Panc1 (cell line): Measurements from ENCODE around the gene MEIS2. TPM values are rescaled to one million over a fixed set of nuclear protein-coding genes. Genes with fewer than 3 reads are reported as not detected.

Experiments used
- ATAC-seq: fragments of 200-7000 bp; cut with Tn5 transposase; 2 replicates; pipeline ENCODE4 v1.9.1; 2020; ENCODE audit warnings: mild to moderate bottlenecking, moderate library complexity
- BruUV-seq: library from RNA; stranded (reverse); fragments of 400-500 nt; replicated peaks from 2 replicates; lab custom pipeline; 2021; lab: Mats Ljungman, UMichigan
- CTCF ChIA-PET: fragments of 300-600 bp; sonication (Branson Sonifier 250); formaldehyde crosslinking; loops from one replicate; lab custom pipeline; 2022; ENCODE audit warnings: antibody characterized with exemption; lab: Charles Lee
- POLR2A ChIA-PET: fragments of 300-600 bp; sonication (Branson Sonifier 250); formaldehyde crosslinking; loops from one replicate; lab custom pipeline; 2022; ENCODE audit warnings: antibody characterized with exemption; lab: Charles Lee
- DNase-seq: peaks from one replicate; pipeline ENCODE4 v3.0.0-alpha.2; 2010; ENCODE audit warnings: low read depth, low spot score
- H3K27ac ChIP-seq: 2 replicates; pipeline ENCODE4 v1.5.1; 2011; ENCODE audit warnings: mild to moderate bottlenecking, low read length, inconsistent platforms
- H3K27me3 ChIP-seq: fragments of 200-500 bp; sonication (Bioruptor generic); 2 replicates; pipeline ENCODE4 v1.6.0; 2014; ENCODE audit warnings: low read length, inconsistent platforms; ENCODE audit not compliant: control insufficient read depth, insufficient read depth
- H3K36me3 ChIP-seq: fragments of 200-500 bp; sonication (Bioruptor generic); 2 replicates; pipeline ENCODE4 v1.5.1; 2014; ENCODE audit warnings: inconsistent platforms, mild to moderate bottlenecking, low read length, moderate library complexity; ENCODE audit not compliant: control insufficient read depth, insufficient read depth
- H3K4me1 ChIP-seq: 2 replicates; pipeline ENCODE4 v1.5.1; 2011; ENCODE audit warnings: inconsistent platforms, mild to moderate bottlenecking, low read length, moderate library complexity; ENCODE audit not compliant: control insufficient read depth, insufficient read depth
- H3K4me3 ChIP-seq, 2 experiments: 2 replicates each; pipeline ENCODE4 v1.5.1; 2011 to 2012; ENCODE audit warnings: low read depth in 2 of 2, low read length in 2 of 2, mild to moderate bottlenecking in 2 of 2, inconsistent platforms in 1 of 2, moderate library complexity in 1 of 2
- H3K9me3 ChIP-seq: fragments of 200-500 bp; sonication (Bioruptor generic); 2 replicates; pipeline ENCODE4 v1.5.1; 2014; ENCODE audit warnings: low read depth, mild to moderate bottlenecking, inconsistent platforms, low read length, moderate library complexity; ENCODE audit not compliant: control insufficient read depth, insufficient read depth
- POLR2AphosphoS5 ChIP-seq: IDR thresholded peaks from 2 replicates; pipeline ENCODE4 v1.6.1; 2012; ENCODE audit warnings: mild to moderate bottlenecking, low read depth, low read length, moderate library complexity
- SIN3A ChIP-seq: IDR thresholded peaks from 2 replicates; pipeline ENCODE4 v1.6.1; 2012; ENCODE audit warnings: low read depth, mild to moderate bottlenecking, low read length, moderate library complexity, borderline replicate concordance; ENCODE audit not compliant: insufficient read depth
- TCF7L2 ChIP-seq: IDR thresholded peaks from 2 replicates; pipeline ENCODE4 v1.6.1; 2011; ENCODE audit warnings: mild to moderate bottlenecking, low read depth, low read length, inconsistent platforms
- in situ Hi-C: cut with HindIII; loops from 2 replicates; pipeline ENCODE4 v1.10.0; 2016; ENCODE audit warnings: low sequenced_read_pairs, low pct_unique_long_range_greater_than_20kb
- intact Hi-C: fragments of 100-400 bp; cut with micrococcal nuclease; formaldehyde crosslinking; loops from one replicate; pipeline ENCODE4 v1.10.0; 2022; ENCODE audit not compliant: unreplicated experiment
- total RNA-seq: library from RNA; stranded (reverse); gene quantifications from one replicate; pipeline ENCODE4 v1.2.1, GENCODE V29; 2021; ENCODE audit not compliant: unreplicated experiment
- TF ChIP-seq, protein P1 (sequence below): fragments of 450-650 bp; IDR thresholded peaks from 2 replicates; pipeline ENCODE4 v1.5.1; 2017; ENCODE audit warnings: mild to moderate bottlenecking
- TF ChIP-seq, protein P2 (sequence below), 2 experiments: IDR thresholded peaks; 2 replicates each; pipeline ENCODE4 v1.6.1; 2011 to 2012; ENCODE audit warnings: low read depth in 2 of 2, control low read depth in 1 of 2, low read length in 1 of 2, mild to moderate bottlenecking in 1 of 2, moderate library complexity in 1 of 2; ENCODE audit not compliant: insufficient read depth in 1 of 2

Gene MEIS2
- total RNA-seq, 1 experiment from 2014 or later, result 9.3 TPM

DNA sequence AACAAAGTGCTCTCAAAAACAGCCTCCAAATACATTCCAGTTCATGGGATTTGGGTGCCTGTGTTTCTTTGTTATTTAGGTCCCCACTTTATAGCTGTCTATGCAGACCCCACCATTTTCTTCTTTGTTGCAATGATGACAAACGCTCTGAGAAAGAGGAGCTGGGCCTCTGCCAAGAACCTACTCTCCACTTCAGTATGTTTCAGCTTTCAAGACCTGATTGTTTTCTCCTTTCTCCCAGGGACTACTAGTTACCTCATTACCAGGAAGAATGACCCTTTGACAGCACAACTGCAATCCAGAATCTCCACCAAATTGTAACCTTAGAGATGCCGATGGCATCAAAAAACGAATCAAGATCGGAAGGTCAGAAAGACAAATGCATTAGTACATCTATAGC, 236.8 kb downstream of the MEIS2 start:
- Histone ChIP-seq H3K27ac (no peak overlapping the region), H3K9me3 (no peaks in the 10 kb centered on the region), H3K4me1 (no peaks in the 10 kb centered on the region), H3K36me3 (no peaks in the 10 kb centered on the region), H3K4me3 (no peak overlapping the region), H3K27me3 (no peaks in the 10 kb centered on the region; the same call in none of the 2 replicates)
- ChIA-PET CTCF (no interaction called here), POLR2A (no interaction called here)
- DNase-seq (no peak), ATAC-seq (no peak)
- TF ChIP-seq, protein P1, sequence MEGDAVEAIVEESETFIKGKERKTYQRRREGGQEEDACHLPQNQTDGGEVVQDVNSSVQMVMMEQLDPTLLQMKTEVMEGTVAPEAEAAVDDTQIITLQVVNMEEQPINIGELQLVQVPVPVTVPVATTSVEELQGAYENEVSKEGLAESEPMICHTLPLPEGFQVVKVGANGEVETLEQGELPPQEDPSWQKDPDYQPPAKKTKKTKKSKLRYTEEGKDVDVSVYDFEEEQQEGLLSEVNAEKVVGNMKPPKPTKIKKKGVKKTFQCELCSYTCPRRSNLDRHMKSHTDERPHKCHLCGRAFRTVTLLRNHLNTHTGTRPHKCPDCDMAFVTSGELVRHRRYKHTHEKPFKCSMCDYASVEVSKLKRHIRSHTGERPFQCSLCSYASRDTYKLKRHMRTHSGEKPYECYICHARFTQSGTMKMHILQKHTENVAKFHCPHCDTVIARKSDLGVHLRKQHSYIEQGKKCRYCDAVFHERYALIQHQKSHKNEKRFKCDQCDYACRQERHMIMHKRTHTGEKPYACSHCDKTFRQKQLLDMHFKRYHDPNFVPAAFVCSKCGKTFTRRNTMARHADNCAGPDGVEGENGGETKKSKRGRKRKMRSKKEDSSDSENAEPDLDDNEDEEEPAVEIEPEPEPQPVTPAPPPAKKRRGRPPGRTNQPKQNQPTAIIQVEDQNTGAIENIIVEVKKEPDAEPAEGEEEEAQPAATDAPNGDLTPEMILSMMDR, result no peak
- TF ChIP-seq TCF7L2 (no peak), POLR2AphosphoS5 (no peak), SIN3A (no peak)
- TF ChIP-seq, protein P2, sequence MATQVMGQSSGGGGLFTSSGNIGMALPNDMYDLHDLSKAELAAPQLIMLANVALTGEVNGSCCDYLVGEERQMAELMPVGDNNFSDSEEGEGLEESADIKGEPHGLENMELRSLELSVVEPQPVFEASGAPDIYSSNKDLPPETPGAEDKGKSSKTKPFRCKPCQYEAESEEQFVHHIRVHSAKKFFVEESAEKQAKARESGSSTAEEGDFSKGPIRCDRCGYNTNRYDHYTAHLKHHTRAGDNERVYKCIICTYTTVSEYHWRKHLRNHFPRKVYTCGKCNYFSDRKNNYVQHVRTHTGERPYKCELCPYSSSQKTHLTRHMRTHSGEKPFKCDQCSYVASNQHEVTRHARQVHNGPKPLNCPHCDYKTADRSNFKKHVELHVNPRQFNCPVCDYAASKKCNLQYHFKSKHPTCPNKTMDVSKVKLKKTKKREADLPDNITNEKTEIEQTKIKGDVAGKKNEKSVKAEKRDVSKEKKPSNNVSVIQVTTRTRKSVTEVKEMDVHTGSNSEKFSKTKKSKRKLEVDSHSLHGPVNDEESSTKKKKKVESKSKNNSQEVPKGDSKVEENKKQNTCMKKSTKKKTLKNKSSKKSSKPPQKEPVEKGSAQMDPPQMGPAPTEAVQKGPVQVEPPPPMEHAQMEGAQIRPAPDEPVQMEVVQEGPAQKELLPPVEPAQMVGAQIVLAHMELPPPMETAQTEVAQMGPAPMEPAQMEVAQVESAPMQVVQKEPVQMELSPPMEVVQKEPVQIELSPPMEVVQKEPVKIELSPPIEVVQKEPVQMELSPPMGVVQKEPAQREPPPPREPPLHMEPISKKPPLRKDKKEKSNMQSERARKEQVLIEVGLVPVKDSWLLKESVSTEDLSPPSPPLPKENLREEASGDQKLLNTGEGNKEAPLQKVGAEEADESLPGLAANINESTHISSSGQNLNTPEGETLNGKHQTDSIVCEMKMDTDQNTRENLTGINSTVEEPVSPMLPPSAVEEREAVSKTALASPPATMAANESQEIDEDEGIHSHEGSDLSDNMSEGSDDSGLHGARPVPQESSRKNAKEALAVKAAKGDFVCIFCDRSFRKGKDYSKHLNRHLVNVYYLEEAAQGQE (IDR thresholded peaks at IDR 0.05; ENCODE audit: insufficient read depth in 1 of 2, low read depth in 2 of 2, low read length in 1 of 2), result no peak
- in situ Hi-C loops (no loop called here), intact Hi-C loops (no loop called here)
- BruUV-seq, result no TSS peak

DNA sequence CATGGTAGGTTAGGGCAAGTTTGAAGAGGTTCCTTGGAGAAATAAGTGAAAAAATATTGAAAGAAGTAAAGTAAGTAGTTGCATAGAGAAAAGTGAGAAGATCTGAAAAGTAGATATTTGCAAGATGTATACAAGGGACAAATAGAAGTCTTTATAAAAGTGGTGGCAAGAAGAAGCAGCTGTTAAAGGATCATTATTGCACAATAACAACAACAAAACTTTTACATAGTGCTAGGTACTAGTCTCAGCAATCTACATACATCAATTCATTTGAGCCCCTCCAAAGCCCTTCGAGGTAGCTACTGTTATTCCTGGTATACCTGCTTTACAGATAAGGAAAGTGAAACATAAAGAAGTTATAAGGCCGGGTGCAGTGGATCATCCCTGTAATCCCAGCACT, 239.6 kb downstream of the MEIS2 start:
- no peak overlapping the region for H3K4me3 ChIP-seq
- no peak for ATAC-seq
- BruUV-seq, result no TSS peak
- no peak for TF ChIP-seq POLR2AphosphoS5
- TF ChIP-seq, protein P2 (IDR thresholded peaks at IDR 0.05; ENCODE audit: insufficient read depth in 1 of 2, low read depth in 2 of 2, low read length in 1 of 2), result no peak
- TF ChIP-seq, protein P1, result no peak
- no peak for TF ChIP-seq SIN3A
- TF ChIP-seq TCF7L2, result no peak
- no peak for DNase-seq
- no peaks in the 10 kb centered on the region for H3K9me3 ChIP-seq
- H3K27ac ChIP-seq, result no peak overlapping the region
- in situ Hi-C loops, result no loop called here
- ChIA-PET CTCF (no interaction called here), POLR2A (no interaction called here)
- no peaks in the 10 kb centered on the region; the same call in none of the 2 replicates for H3K27me3 ChIP-seq
- H3K36me3 ChIP-seq, result no peaks in the 10 kb centered on the region
- intact Hi-C loops, result no loop called here
- H3K4me1 ChIP-seq, result no peaks in the 10 kb centered on the region
